PFSK-1 (cell line): ENCODE data around the gene OPTC.

ENCODE experiments used
- POLR2AphosphoS5 ChIP-seq: IDR thresholded peaks from 2 replicates; pipeline ENCODE4 v1.6.1; 2012; ENCODE audit warnings: low read depth, mild to moderate bottlenecking, control low read depth, low read length, moderate library complexity
- SIN3A ChIP-seq: IDR thresholded peaks from 2 replicates; pipeline ENCODE4 v1.6.1; 2012; ENCODE audit warnings: mild to moderate bottlenecking, low read length, moderate library complexity, borderline replicate concordance; ENCODE audit not compliant: insufficient read depth

GRCh38 chr1:203491664-203492063 is 2.3 kb upstream of the OPTC start:
- TF ChIP-seq SIN3A: no peak
- TF ChIP-seq POLR2AphosphoS5: no peak
